ENCODE data around the gene AASDHPPT.

Gene AASDHPPT

DNA sequence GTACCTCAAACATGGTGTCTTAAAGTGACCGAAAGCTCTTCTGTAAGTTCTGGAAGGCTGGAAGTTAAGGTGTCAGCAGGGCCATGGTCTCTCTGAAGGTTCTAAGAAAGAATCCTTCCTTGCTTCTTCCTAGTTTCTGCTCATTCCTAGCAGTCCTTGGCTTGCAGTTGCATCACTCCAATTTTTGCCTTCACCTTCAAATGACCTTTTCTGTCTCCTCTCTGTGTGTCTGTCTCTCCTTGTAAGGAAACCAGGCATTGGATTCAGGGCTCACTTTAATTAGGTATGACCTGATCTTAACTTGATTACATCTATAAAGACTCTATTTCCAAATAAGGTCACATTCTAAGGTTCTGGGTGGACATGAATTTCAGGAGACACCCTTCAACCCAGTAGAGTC, 8.7 kb downstream of the AASDHPPT start:
- DNase-seq (ENCODE audit: low read depth in 2 of 2) = no peak

DNA sequence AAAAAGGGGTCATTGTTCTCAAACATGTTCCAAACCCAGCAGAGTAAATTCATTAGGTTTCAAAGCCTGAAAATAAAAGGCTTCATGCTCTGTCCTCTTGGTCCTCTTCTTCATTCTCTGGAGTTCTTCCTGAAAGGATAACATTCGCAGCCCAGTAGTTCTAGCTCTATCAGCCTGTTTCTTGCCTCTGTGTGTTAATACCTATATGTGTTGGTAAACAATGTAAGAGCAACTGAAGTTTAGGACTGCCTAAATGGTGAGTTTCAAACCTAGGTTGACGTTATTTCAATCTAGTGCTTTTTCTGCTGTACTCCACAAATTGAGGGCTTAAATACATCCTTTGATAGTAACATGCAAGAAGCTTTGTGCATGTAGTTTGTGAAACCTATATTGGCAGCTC, 9.4 kb downstream of the AASDHPPT start:
- no peak for DNase-seq (ENCODE audit: low read depth in 2 of 2)

DNA sequence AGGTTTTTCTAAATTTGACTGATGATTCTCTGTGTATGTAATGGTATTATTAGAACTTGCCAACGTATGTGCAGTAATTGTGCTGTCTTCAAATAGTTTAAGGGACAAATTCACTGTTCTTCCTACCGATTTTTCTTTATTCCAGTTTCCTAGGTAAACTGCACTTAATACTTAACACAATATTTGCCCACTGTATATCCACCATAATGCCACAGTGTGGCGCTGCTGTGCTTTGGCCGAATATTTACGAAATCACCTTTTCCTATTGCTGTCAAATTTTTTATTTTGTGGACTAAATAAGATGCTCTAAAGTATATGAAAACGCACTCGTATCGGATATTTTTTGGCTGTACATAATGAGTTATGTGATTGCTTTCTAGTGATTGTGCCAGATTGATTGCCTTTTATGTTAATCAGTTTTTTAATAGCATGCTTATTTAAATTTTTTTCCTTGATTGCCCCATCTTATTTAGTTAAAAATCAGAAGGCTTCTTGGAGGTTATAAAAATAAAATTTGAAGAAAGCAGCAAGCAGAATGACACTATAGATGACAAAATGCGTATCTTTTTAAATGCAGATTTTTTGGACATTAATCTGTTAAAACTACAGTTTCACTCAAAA, 10.5 kb downstream of the AASDHPPT start:
- DNase-seq (ENCODE audit: low read depth in 2 of 2) = peak in 1 of 2 donors; percentile 26

DNA sequence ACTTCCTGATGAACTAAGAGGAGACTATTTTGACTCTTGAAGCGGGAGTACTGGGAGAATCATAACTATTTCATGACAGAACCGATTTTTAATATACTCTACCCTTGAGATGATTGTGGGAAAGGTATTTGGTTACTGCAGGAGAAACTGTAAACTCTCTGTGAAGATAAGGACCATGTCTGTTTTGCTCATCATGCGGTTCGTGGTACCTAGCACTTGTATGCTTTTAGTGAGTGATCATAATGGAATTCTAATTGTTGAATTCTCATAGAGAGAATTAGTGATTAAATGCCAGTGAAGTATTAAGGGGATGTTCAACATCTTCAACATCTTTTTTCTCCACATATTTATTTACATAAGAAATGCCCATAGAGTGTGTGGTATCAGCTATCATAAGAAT, 11.4 kb downstream of the AASDHPPT start:
- DNase-seq (ENCODE audit: low read depth in 2 of 2) = no peak

DNA sequence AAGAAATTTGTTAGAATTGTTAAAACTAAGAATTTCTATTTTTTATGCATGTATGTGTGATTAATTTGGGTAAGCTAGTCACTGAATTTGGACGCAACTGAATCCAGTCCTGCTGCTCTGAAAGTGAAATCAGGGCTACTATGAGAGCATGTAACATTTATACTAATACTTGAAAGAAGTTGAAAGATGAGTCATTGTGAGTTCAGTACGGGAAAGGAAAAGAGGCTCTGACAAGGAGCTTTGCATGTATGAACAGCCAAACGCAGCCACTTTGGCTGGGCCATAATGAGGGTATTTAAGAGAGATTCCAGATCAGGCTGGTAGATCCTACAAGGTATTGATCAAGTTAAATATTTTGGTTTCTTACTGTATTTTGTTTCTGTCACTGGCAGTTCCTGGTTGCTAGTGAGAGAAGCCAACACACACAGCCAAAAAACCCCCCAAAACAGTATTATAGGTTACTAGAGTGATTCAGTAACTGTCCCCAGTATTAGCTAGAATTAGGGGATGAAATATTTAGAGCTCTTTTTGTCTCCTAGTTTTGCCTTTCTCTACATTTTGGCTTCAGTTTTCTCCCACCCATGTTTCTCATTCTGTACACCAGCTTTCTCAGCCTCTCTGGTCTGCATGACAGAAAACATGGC, 14.1 kb downstream of the AASDHPPT start:
- peak in 1 of 2 donors; percentile 12 for DNase-seq (ENCODE audit: low read depth in 2 of 2)

DNA sequence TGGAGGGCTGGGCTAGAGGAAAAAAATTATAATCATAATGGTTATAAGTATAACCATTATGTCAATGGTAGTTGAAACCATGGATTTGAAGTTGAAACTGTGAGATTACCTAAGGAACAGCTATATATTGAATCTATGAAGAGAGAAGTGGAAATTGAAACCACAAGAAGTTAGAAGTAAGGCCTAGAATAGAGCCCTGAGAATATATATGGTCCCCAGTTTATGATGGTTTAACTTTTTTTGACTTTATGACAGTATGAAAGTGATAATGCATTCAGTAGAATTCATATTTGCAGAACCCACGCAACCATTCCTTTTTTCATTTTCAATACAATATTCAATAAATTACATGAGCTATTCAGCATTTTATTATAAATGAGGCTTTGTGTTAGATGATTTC, 15.0 kb downstream of the AASDHPPT start:
- DNase-seq (ENCODE audit: low read depth in 2 of 2) = no peak

DNA sequence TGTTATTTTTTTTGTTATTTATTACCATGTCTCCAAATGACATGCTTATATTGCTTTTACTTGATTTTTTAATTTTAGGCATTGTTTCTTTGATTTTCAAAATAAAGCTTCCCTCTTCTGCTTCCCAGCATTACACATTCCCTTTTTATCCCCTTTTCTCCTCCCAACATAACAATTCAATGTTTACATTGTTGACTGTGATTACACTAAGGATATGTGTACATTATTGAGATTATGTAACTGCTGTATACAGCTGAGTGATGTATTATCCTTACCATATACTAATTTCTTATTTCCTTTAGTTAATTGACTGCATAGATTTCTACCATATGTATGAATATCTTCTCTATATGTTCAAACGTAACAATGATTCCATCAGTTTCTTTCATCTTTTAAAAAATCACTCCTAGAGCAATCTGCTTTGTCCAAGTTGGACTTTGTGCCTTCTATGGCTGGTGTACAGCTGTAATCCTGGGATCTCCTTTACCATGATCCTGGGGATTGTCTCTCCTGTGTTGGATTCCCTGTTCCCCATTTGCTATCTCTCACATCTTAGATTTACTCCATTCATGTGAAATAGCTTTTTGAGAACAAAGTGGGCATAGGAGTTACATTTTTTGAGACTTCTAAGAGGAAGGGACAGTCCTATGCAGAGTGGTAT, 21.6 kb downstream of the AASDHPPT start:
- DNase-seq (ENCODE audit: low read depth in 2 of 2) = no peak

DNA sequence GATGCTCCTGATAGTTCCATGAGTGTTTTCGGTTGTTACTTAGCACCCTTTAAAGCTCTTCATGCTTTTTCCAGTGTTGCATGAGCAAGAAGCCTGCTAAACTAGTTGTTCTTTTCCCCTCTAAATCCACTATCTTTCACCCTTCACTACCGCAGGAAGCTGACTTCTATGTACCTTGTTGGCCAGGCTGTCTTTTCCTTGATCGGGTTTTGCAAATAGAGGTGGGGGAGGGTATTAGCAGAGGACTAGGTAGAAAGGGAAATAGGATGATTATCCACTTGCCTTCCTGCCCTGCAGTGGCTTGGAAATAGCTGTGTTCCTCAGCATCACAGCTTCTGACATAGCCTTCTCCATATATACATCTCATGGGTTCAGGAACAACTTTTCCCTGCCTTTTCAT, 23.9 kb downstream of the AASDHPPT start:
- DNase-seq (ENCODE audit: low read depth in 2 of 2) = no peak

DNA sequence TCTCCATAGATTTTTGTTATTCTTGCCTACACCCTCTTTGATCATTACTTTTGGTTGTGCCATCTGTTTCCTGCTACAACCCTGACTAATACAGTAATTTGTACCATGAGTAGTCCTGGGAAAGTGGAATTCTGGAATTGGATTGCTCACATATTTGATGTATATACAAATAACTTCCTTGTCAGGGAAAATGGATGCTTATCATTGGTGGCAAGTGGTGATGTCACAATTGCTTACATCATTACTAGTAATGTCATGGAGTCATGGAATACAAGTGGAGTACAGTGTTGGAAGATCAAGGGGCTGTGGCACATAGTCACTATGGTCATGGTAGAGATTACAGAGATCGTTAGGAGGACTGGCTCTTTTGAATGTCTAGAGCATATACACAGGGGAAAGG, 24.4 kb downstream of the AASDHPPT start:
- no peak for DNase-seq (ENCODE audit: low read depth in 2 of 2)

DNA sequence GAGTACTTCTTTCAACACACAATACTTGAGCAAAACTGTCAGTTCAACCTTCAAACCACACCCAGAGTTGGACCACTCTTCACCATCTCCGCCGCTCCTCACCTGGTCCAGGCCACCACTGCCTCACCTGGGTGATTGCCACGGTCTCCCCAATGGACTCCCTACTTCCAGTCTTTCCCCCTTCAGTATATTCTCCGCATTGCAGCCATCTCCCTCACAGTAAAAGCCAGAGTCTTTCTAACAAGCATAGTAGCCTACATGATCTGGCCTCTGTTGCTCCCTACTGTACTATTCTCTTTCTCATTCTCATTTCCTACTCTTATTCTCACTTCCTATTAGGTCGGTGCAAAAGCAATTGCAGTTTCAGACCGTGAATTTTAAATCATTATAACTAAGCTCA, 28.5 kb downstream of the AASDHPPT start:
- DNase-seq (ENCODE audit: low read depth in 2 of 2) = no peak

DNA sequence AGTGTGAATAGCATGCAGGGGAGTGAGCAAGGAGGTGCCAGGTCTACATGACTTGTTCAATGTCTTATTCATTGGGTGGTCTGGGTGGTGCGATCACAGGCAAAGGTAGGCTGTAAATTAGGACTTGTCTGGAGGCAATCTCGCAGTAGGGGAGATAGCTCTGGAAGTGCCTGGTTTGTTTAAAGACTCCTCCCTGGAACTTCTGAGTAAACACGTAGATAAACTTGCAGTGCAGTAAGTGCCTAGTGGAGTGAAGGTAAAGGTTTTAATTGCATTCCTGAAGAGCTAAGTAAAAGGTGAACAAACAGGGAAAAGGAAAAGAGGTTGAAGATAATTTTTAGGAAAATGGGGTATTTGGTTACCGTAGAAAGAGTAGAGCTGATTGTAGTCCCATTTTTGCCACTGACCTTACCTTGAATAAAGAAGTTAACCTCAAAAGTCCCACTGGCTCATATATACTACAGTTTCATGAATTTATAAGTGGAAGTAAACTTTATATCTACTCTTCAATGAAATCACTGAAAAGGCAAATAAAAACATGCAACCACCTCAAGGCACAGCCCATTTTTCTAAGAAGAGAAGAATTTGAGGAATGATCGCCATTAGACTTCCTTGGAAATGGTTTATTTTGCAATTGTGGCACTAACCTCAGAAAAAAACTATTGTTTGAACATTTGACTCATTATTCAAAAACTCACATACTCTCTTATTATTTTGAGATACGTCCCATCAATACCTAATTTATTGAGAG, 44.3 kb downstream of the AASDHPPT start:
- DNase-seq (ENCODE audit: low read depth in 2 of 2) = no peak

DNA sequence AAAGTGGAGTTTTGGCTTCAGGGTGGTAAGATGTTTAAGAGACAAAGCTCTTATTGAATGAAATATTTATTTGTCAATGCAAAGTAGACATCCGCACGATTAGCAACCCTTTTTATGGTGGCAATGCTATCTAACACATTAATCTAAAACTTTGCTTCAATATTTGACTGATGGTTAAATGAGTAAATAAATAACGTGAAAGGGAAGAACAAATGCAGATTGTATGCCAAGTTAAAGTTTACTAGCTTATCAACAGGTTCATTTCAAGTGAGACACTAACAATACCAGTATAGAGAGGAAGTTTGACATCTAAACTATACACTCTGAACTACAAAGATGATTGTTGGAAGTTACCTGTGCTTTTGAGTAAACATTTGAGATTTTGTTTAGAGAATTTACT, 50.1 kb downstream of the AASDHPPT start:
- no peak for DNase-seq (ENCODE audit: low read depth in 2 of 2)

DNA sequence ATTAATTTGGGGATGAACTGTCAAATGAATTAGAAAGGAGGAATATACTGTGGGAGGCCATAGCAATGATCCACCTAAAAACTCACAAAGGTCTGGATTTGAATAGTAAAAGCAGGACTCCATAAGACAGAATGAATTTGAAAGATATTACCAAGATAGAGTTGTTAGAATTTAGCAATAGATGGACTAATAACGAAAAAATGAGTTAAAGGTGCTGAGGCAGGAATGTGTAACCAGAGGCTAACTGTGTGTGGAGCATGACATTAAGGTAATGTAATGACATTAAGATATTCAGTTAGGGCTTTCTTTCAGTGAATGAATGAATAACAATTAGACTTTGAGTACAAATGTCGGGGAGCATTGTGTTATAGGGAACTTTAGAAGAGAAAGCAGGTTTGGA, 51.3 kb downstream of the AASDHPPT start:
- DNase-seq (ENCODE audit: low read depth in 2 of 2) = no peak

DNA sequence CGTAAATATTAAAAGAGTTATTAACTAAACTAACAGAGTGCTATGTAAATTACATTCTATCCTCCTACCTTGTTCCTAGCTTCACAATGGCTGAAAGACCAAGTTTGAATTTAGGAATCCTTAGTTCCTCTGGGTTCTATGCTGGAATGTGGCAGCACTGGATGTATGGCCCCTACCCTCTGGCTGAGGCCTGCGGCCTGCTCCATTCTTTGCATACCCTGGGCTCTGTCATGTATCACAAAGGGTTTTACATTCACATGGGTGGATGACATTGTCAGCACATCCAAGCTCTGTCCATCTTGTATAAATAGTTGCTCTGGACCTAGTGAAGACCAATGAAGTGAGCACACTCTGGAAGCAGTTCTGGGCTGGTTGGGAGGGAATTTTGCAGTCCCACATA, 54.5 kb downstream of the AASDHPPT start:
- no peak for DNase-seq (ENCODE audit: low read depth in 2 of 2)

DNA sequence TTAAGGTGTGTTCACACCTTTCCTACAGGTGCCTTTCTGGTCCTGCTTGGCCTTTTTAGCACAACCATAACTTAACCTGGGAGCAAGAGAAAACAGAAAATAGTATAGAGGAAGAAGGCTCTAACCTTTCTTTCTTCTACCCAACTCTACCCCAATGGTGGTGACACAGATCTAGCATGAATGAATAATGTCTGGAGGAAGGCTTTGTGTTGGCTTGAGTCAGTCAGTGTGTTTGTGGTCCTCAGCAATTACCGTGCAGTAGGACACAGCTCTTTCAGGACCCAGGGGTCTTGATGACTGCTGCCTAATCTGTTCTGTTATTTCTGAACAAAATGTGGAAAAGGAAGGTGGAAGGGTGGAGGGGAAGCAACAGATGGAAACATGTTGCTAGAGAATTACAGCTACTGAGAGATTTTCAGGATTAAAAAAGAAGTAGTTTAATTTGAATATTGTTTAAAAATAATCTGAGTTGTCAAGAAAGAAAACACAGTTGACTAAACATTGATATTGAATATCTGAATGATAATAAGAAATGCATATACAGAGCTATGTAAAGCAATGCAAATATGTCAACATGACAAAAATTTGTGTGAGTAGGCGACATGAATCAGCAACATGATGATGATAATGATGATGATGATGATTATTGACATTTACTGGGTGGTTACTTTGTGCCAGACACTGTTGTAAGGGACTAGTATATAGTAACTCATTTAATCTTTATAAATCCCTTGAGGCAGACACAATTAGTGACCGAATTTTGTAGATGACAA, 55.3 kb downstream of the AASDHPPT start:
- DNase-seq (ENCODE audit: low read depth in 2 of 2) = no peak

DNA sequence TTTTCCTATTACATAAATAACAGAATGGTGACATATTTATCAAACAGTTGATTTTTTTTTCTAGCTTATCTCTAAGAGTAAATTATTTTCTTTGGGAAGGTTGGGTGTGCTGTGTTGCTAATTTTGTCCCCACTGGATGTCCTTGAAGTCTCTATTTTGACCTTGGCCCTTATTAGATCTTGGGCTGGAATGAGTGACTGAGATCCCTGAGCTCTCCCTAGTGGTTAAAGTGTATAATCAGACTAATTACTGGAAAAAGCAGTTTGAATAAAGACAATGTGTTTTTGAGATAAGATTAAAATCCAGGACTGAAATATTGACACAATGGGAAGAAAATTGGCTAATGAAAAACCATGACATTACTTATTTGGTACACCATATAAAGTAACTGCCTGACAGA, 56.1 kb downstream of the AASDHPPT start:
- DNase-seq (ENCODE audit: low read depth in 2 of 2) = no peak

DNA sequence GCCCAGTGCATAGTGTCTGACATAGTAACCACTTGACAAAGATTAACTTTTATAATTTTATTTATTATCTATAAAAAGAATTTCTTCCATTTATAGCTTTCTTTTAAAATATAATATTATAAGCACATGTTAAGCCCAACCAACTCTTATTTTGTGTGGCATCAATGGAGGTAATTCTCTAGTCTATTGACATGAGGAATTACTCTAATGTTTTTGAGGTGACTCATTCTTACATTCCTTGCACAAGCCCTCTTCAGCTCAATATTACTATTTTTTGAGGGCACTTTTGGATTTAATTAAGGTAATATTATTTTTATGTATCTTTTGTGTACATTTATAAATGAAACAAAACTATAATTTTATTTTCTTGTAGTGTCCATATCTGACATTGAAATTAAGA, 59.6 kb downstream of the AASDHPPT start:
- no peak for DNase-seq (ENCODE audit: low read depth in 2 of 2)

DNA sequence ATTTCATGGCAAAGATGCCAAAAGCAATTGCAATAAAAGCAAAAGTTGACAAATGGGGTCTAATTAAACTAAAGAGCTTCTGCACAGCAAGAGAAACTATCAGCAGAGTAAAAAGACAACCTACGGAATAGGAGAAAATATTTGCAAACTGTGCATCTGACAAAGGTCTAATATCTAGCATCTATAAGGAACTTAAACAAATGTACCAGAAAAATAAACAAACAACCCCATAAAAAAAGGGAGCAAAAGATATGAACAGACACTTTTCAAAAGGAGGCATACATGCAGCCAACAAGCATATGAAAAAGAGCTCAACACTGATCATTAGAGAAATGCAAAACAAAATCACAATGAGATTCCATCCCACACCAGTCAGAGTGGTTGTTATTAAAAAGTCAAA, 60.3 kb downstream of the AASDHPPT start:
- DNase-seq (ENCODE audit: low read depth in 2 of 2) = no peak

Data from stimulated activated CD4-positive, alpha-beta T cell treated with anti-CD3 and anti-CD28 coated beads, Interleukin-15, amount 100 ng/mL, for 48 hours (primary cell).